ENCODE measurements around the gene TBC1D8.

TBC1D8 gene

GRCh38 chr2:101026253-101026701 lies 124.9 kb downstream of the TBC1D8 start:
- no peak for DNase-seq

GRCh38 chr2:101025561-101025960 lies 125.6 kb downstream of the TBC1D8 start:
- DNase-seq = no peak

GRCh38 chr2:101023327-101024107 lies 127.7 kb downstream of the TBC1D8 start:
- DNase-seq = no peak

- no peak for DNase-seq
These were observed 129.0 kb downstream of the TBC1D8 start for GRCh38 chr2:101022221-101022620.

GRCh38 chr2:101018934-101019333 lies 132.2 kb downstream of the TBC1D8 start:
- no peak for DNase-seq

- no peak for DNase-seq
These were observed 133.8 kb downstream of the TBC1D8 start for GRCh38 chr2:101017371-101017770.

- DNase-seq = no peak
These were observed 136.8 kb downstream of the TBC1D8 start for GRCh38 chr2:101014264-101014857.

- DNase-seq = peak; percentile 41
These were observed 138.4 kb downstream of the TBC1D8 start for GRCh38 chr2:101012706-101013181.

- no peak for DNase-seq
These were observed 139.0 kb downstream of the TBC1D8 start for GRCh38 chr2:101012054-101012705.

GRCh38 chr2:101011152-101011551 lies 140.0 kb downstream of the TBC1D8 start:
- DNase-seq = no peak

GRCh38 chr2:101007415-101008345 lies 143.5 kb downstream of the TBC1D8 start:
- DNase-seq = no peak

GRCh38 chr2:101006065-101006715 lies 145.0 kb downstream of the TBC1D8 start:
- no peak for DNase-seq

- no peak for DNase-seq
These were observed 146.4 kb downstream of the TBC1D8 start for GRCh38 chr2:101004620-101005325.

GRCh38 chr2:101003278-101003775 lies 147.9 kb downstream of the TBC1D8 start:
- DNase-seq = peak; percentile 13

GRCh38 chr2:101002562-101003277 lies 148.5 kb downstream of the TBC1D8 start:
- no peak for DNase-seq

GRCh38 chr2:101001691-101002561 lies 149.3 kb downstream of the TBC1D8 start, which contains the start of gene RPL31:
Gene RPL31 (plus strand): TSS chr2:101002289. CDS start chr2:101002702, 413 bp downstream.
- peak; percentile 97 for DNase-seq

- DNase-seq = no peak
These were observed 151.2 kb downstream of the TBC1D8 start for GRCh38 chr2:100999995-101000394.

GRCh38 chr2:100998235-100998573 lies 153.0 kb downstream of the TBC1D8 start:
- no peak for DNase-seq

GRCh38 chr2:100997509-100998234 lies 153.5 kb downstream of the TBC1D8 start:
- no peak for DNase-seq
